DOHH2 (cell line): ENCODE results near the gene DHH.
A peak's percentile ranks its signal among the peaks of the same experiment; 100 is the strongest.

Source experiments
- H3F3A ChIP-seq: fragments of 200-600 bp; sonication (generic), shearing (Covaris generic); 2 replicates; pipeline ENCODE4 v1.6.0; 2016; ENCODE audit warnings: antibody characterized with exemption, mild to moderate bottlenecking; ENCODE audit not compliant: control insufficient read depth, insufficient read depth
- H3K27ac ChIP-seq: fragments of 200-600 bp; sonication (generic); 2 replicates; pipeline ENCODE4 v1.5.1; 2014; ENCODE audit warnings: low read depth, mild to moderate bottlenecking, low read length, moderate library complexity
- H3K27me3 ChIP-seq: fragments of 200-600 bp; sonication (generic); 2 replicates; pipeline ENCODE4 v1.6.1; 2014; ENCODE audit warnings: mild to moderate bottlenecking, low read length, mixed read lengths; ENCODE audit not compliant: control insufficient read depth
- H3K36me3 ChIP-seq: fragments of 200-600 bp; sonication (generic); 2 replicates; pipeline ENCODE4 v1.6.1; 2014; ENCODE audit warnings: mild to moderate bottlenecking, low read length, moderate library complexity, mixed read lengths; ENCODE audit not compliant: control insufficient read depth
- H3K4me1 ChIP-seq: fragments of 200-600 bp; sonication (generic); 2 replicates; pipeline ENCODE4 v1.6.1; 2014; ENCODE audit warnings: mild to moderate bottlenecking, low read length, mixed read lengths; ENCODE audit not compliant: control insufficient read depth
- H3K4me2 ChIP-seq: fragments of 200-600 bp; sonication (generic); 2 replicates; pipeline ENCODE4 v1.6.0; 2014; ENCODE audit warnings: mild to moderate bottlenecking, low read length, moderate library complexity
- H3K4me3 ChIP-seq: fragments of 200-600 bp; sonication (generic); 2 replicates; pipeline ENCODE4 v1.5.1; 2014; ENCODE audit warnings: mild to moderate bottlenecking, low read length, mixed read lengths
- H3K79me2 ChIP-seq: fragments of 200-600 bp; sonication (generic); 2 replicates; pipeline ENCODE4 v1.6.1; 2014; ENCODE audit warnings: mild to moderate bottlenecking, low read length, mixed read lengths; ENCODE audit not compliant: control insufficient read depth
- H3K9me2 ChIP-seq: fragments of 200-600 bp; sonication (generic); replicated peaks from 2 replicates; pipeline ENCODE4 v1.6.1; 2014; ENCODE audit warnings: mild to moderate bottlenecking, low read length, mixed read lengths; ENCODE audit not compliant: control insufficient read depth
- H3K9me3 ChIP-seq: fragments of 200-600 bp; sonication (generic); 2 replicates; pipeline ENCODE4 v1.6.1; 2014; ENCODE audit warnings: antibody characterized with exemption, low read length, mixed read lengths; ENCODE audit not compliant: control insufficient read depth, insufficient read depth
- H4K20me1 ChIP-seq: fragments of 200-600 bp; sonication (generic); 2 replicates; pipeline ENCODE4 v1.6.0; 2014; ENCODE audit warnings: low read depth, mild to moderate bottlenecking, antibody characterized with exemption, low read length, moderate library complexity; ENCODE audit not compliant: control insufficient read depth, insufficient read depth
- EZH2phosphoT487 ChIP-seq: fragments of 200-600 bp; sonication (generic); IDR thresholded peaks from 2 replicates; pipeline ENCODE4 v1.6.1; 2017; ENCODE audit warnings: borderline replicate concordance, mild to moderate bottlenecking, antibody characterized with exemption, low read length, moderate library complexity, mixed read lengths
- TF ChIP-seq, protein P1 (sequence below): fragments of 200-600 bp; sonication (generic); IDR thresholded peaks from one replicate; pipeline ENCODE4 v1.5.1; 2014; ENCODE audit warnings: antibody characterized with exemption, mild to moderate bottlenecking, low read depth, low read length; ENCODE audit not compliant: poor library complexity, severe bottlenecking

Gene DHH

DNA sequence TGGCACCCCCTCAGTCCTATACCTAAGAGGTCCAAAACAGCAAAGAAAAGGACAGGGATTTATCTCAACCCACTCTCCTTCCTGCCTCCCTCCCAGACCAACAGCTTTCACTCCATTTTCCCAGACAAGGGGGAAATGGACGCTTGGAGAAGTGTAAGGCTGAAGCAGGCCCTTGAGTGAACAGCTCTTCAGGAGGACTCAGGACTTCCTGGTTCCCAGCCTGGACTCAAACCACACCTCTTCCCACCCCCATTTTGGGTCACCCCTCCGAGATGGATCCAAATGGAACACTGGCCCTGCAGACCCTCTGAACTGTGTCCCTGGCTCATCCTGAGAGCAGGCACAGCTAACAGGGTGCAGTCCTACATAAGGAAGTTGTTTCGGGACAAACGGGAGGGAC is 36.7 kb downstream of the DHH start:
- H3K9me3 ChIP-seq = no peaks in the 10 kb centered on the region
- peaks cover 39% of the 10 kb centered on the region for H4K20me1 ChIP-seq
- no peak for TF ChIP-seq EZH2phosphoT487
- TF ChIP-seq, protein P1, sequence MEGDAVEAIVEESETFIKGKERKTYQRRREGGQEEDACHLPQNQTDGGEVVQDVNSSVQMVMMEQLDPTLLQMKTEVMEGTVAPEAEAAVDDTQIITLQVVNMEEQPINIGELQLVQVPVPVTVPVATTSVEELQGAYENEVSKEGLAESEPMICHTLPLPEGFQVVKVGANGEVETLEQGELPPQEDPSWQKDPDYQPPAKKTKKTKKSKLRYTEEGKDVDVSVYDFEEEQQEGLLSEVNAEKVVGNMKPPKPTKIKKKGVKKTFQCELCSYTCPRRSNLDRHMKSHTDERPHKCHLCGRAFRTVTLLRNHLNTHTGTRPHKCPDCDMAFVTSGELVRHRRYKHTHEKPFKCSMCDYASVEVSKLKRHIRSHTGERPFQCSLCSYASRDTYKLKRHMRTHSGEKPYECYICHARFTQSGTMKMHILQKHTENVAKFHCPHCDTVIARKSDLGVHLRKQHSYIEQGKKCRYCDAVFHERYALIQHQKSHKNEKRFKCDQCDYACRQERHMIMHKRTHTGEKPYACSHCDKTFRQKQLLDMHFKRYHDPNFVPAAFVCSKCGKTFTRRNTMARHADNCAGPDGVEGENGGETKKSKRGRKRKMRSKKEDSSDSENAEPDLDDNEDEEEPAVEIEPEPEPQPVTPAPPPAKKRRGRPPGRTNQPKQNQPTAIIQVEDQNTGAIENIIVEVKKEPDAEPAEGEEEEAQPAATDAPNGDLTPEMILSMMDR = no peak
- H3K27me3 ChIP-seq = no peaks in the 10 kb centered on the region
- H3F3A ChIP-seq = 0 out of 2 replicates have a peak, but pooled peaks cover 1% of the 10 kb centered on the region
- peak overlapping the region; percentile 82 for H3K4me2 ChIP-seq
- no peaks in the 10 kb centered on the region for H3K9me2 ChIP-seq
- H3K27ac ChIP-seq = 0 out of 2 replicates have a peak overlapping the region, but pooled peaks have one; percentile 6
- peaks cover 53% of the 10 kb centered on the region for H3K36me3 ChIP-seq
- peaks cover 35% of the 10 kb centered on the region for H3K4me1 ChIP-seq
- peak overlapping the region; percentile 92 for H3K4me3 ChIP-seq
- peaks cover 90% of the 10 kb centered on the region for H3K79me2 ChIP-seq

DNA sequence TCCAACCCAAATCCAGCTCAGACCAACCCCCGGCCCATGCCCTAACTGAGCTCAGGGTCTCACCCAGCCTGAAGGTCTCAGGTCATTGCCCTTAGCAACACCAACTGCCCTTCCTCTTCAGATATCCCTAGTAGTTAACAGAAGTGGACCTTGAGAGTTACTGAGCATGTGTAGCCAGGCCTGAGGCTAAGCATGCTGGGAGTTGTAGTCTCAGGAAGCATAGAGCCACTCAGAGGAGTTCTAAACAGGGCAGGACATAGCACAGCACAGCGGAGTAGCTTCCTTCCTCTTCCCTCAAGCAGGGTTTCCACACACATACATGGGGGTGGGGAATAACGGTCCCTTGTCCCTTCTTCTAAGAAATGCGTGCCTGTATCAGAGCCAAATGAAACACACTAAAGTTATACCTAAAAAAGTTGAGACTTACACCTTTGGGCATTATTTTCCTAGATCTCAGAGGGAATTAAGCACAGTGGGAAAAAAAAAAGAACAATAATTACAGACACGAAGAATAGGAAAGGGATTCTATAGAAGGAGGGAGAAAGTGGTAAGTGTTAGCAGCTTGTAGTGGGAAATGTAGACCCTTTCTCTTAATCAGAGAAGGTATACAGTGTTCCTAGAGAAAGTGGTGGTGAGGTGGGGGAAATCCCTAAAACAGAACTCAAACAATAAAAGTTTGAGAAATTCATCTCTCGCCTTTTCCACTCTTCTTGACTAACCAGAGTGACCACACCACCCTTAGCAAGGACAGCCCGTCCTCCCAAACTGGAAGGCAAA is 38.4 kb downstream of the DHH start:
- Histone ChIP-seq H3K27ac (peak overlapping the region; percentile 60), H4K20me1 (peaks cover 39% of the 10 kb centered on the region)

DNA sequence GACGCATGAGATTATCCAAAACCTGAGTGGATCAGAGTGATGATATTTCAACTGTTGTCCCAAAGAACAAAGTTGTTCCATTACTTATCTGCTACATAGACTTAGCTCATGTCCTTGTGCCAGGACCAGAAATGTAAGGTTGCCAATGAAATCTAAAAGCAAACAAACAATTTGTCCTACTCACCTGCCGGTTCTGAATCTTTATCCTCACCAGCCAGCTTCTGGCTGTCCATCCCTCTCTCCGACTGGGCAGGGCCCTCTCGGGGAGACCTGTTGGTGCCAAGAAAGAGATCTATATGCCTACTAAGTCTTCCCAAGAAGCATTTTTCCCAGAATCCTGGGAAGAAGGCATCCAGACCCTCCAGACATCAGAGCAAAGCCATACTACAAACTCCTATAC is 39.5 kb downstream of the DHH start:
- H3K36me3 ChIP-seq = peaks cover 81% of the 10 kb centered on the region

More for the DNA sequence above, 38.4 kb downstream of the DHH start:
- Histone ChIP-seq H3K4me3 (peak overlapping the region; percentile 92), H3K9me2 (no peaks in the 10 kb centered on the region), H3K36me3 (peaks cover 70% of the 10 kb centered on the region), H3K4me2 (peak overlapping the region; percentile 82), H3K9me3 (no peaks in the 10 kb centered on the region), H3K79me2 (peaks cover 92% of the 10 kb centered on the region), H3K27me3 (no peaks in the 10 kb centered on the region), H3K4me1 (peaks cover 27% of the 10 kb centered on the region), H3F3A (no peaks in the 10 kb centered on the region)
- TF ChIP-seq EZH2phosphoT487 = no peak
- TF ChIP-seq, protein P1 = no peak

More for the DNA sequence above, 39.5 kb downstream of the DHH start:
- Histone ChIP-seq H3K27ac (no peak overlapping the region), H3K9me2 (no peaks in the 10 kb centered on the region), H3F3A (no peaks in the 10 kb centered on the region), H3K4me3 (no peak overlapping the region), H3K79me2 (peaks cover 85% of the 10 kb centered on the region), H3K4me2 (peak overlapping the region; percentile 82; the same call in 1 of the 2 replicates), H3K27me3 (no peaks in the 10 kb centered on the region), H3K4me1 (peaks cover 27% of the 10 kb centered on the region), H4K20me1 (peaks cover 39% of the 10 kb centered on the region), H3K9me3 (no peaks in the 10 kb centered on the region)
- no peak for TF ChIP-seq EZH2phosphoT487
- TF ChIP-seq, protein P1 = no peak
